Thyroid gland (tissue), 4 donors: ENCODE data around the gene NUP62CL. TPM values are rescaled to one million over a fixed set of nuclear protein-coding genes. Genes with fewer than 3 reads are reported as not detected.

Experiments
- DNase-seq, 2 donors: peaks; one replicate each; pipeline ENCODE4 v3.0.0-alpha.2; 2019
- H3K27ac ChIP-seq, 3 donors: fragments of 200-600 bp; sonication (generic); 1 replicate in 2 of 3; 2 replicates in 1 of 3; pipeline ENCODE4 v1.5.1; 2016 to 2019; ENCODE audit warnings: mild to moderate bottlenecking in 1 of 3, moderate library complexity in 1 of 3
- H3K27me3 ChIP-seq: fragments of 200-600 bp; sonication (generic); one replicate; pipeline ENCODE4 v1.5.1; 2019
- H3K36me3 ChIP-seq, 2 donors: fragments of 200-600 bp; sonication (generic); one replicate each; pipeline ENCODE4 v1.5.1; 2016 to 2019
- H3K4me1 ChIP-seq, 2 donors: fragments of 200-600 bp; sonication (generic); one replicate each; pipeline ENCODE4 v1.5.1; 2017 to 2019
- H3K4me3 ChIP-seq, 3 donors: fragments of 200-600 bp; sonication (generic); replicated peaks in 1 of 3; 1 replicate in 2 of 3; 2 replicates in 1 of 3; pipeline ENCODE4 v1.5.1; 2016; ENCODE audit warnings: mild to moderate bottlenecking in 1 of 3
- H3K9me3 ChIP-seq: fragments of 200-600 bp; sonication (generic); one replicate; pipeline ENCODE4 v1.5.1; 2017
- CTCF ChIP-seq, 6 experiments: fragments of 200-600 bp in 3 of 6; fragments of 450-650 bp in 3 of 6; sonication (generic) in 3 of 6; IDR thresholded peaks; one replicate each; pipeline ENCODE4 v1.5.1; 2016 to 2019; ENCODE audit warnings: antibody characterized with exemption in 6 of 6, mild to moderate bottlenecking in 2 of 6, inconsistent platforms in 1 of 6, moderate library complexity in 1 of 6
- POLR2A ChIP-seq, 2 donors: fragments of 450-650 bp; IDR thresholded peaks; one replicate each; pipeline ENCODE4 v1.6.1; 2017; ENCODE audit warnings: antibody characterized with exemption in 2 of 2, mild to moderate bottlenecking in 2 of 2, moderate library complexity in 1 of 2
- WGBS, 2 donors: methylation state at CpG; one replicate each; pipeline ENCODE4 v1.1.5; 2017; 5-methylcytosine and 5-hydroxymethylcytosine counted together
- intact Hi-C: fragments of 100-400 bp; cut with DNase I; formaldehyde crosslinking; loops from one replicate; pipeline ENCODE4 v1.15.1; 2023
- small RNA-seq: library from RNA; depleted of rRNA; stranded (forward); fragments of <200 nt; gene quantifications from one replicate; pipeline ENCODE3, GENCODE V24; 2016
- total RNA-seq, 4 donors: library from RNA; depleted of rRNA; stranded (reverse); fragments of >200 nt; gene quantifications; one replicate each; pipeline ENCODE4 v1.2.3, GENCODE V29; 2016

Gene NUP62CL
- total RNA-seq, 4 donors from 2014 or later: 10.6 to 16.1 (median 15.3) TPM

- Histone ChIP-seq H3K9me3 (no peaks in the 10 kb centered on the region), H3K27ac (no peak overlapping the region), H3K4me1 (no peaks in the 10 kb centered on the region), H3K36me3 (no peaks in the 10 kb centered on the region), H3K4me3 (no peak overlapping the region), H3K27me3 (no peaks in the 10 kb centered on the region)
- no peak for DNase-seq
- intact Hi-C loops: no loop called here
- TF ChIP-seq POLR2A (IDR thresholded peaks at IDR 0.05) (no peak), CTCF (IDR thresholded peaks at IDR 0.05) (no peak)
- WGBS, 2 donors: 97% methylated on average over 6 of the region's 6 CpGs
Observed at GRCh38 chrX:107076158-107076557, 130.1 kb downstream of the NUP62CL start.

Small RNA genes lying within 50 kb of the gene (small RNA-seq; reads per million reads assigned to genes)
- not detected for gene RF00019

Other genes starting within 250 kb of the NUP62CL start
- gene MORC4, start 206.2 kb downstream of the NUP62CL start, total RNA-seq: 10 to 100 TPM; 15.3 to 24.6 (median 18.6) TPM
- gene RBM41, start 87.6 kb downstream of the NUP62CL start, total RNA-seq: 10 to 100 TPM; 24.0 to 48.8 (median 30.5) TPM
- gene DNAAF6, start 178 bp upstream of the NUP62CL start, total RNA-seq: not detected
- 10 to 100 TPM in 1 of 4 donors, 1 to 10 TPM in 3; 6.8 to 12.1 (median 8.2) TPM for gene FRMPD3, start 243.2 kb upstream of the NUP62CL start, total RNA-seq